NT2/D1 (cell line): ENCODE data around the gene WSCD1.

ENCODE experiments used
- DNase-seq: peaks from one replicate; pipeline ENCODE4 v3.0.0-alpha.2; 2011; ENCODE audit warnings: low read depth, low spot score
- H3K27me3 ChIP-seq: 2 replicates; pipeline ENCODE4 v1.6.0; 2011; ENCODE audit warnings: mild to moderate bottlenecking; ENCODE audit not compliant: insufficient read length, insufficient read depth
- H3K36me3 ChIP-seq: 2 replicates; pipeline ENCODE4 v1.6.1; 2011; ENCODE audit warnings: mild to moderate bottlenecking, low read length, mixed read lengths; ENCODE audit not compliant: insufficient read depth, insufficient read length
- H3K4me1 ChIP-seq: 2 replicates; pipeline ENCODE4 v1.5.1; 2011; ENCODE audit not compliant: insufficient read depth, insufficient read length
- H3K4me3 ChIP-seq: 2 replicates; pipeline ENCODE4 v1.5.1; 2011; ENCODE audit warnings: low read depth; ENCODE audit not compliant: insufficient read length
- H3K9ac ChIP-seq: 2 replicates; pipeline ENCODE4 v1.6.0; 2011; ENCODE audit warnings: low read depth; ENCODE audit not compliant: insufficient read length
- H3K9me3 ChIP-seq: 2 replicates; pipeline ENCODE4 v1.5.1; 2011; ENCODE audit warnings: mild to moderate bottlenecking, low read length; ENCODE audit not compliant: insufficient read depth
- SUZ12 ChIP-seq: IDR thresholded peaks from 2 replicates; pipeline ENCODE4 v1.6.1; 2011; ENCODE audit not compliant: insufficient read length, insufficient read depth; ENCODE audit errors: extremely low read depth
- YY1 ChIP-seq: IDR thresholded peaks from 2 replicates; pipeline ENCODE4 v1.6.1; 2011; ENCODE audit not compliant: insufficient read length, insufficient read depth
- ZNF274 ChIP-seq: IDR thresholded peaks from 2 replicates; pipeline ENCODE4 v1.6.1; 2011; ENCODE audit warnings: mild to moderate bottlenecking, low read depth, low read length

The WSCD1 gene

GRCh38 chr17:6102615-6103014, 32.4 kb downstream of the WSCD1 start:
- DNase-seq: no peak
- no peaks in the 10 kb centered on the region for H3K36me3 ChIP-seq
- no peaks in the 10 kb centered on the region for H3K27me3 ChIP-seq

GRCh38 chr17:6104956-6105648, 34.9 kb downstream of the WSCD1 start:
- Histone ChIP-seq H3K4me3 (no peak overlapping the region), H3K4me1 (peaks cover 6% of the 10 kb centered on the region), H3K27me3 (no peaks in the 10 kb centered on the region), H3K36me3 (no peaks in the 10 kb centered on the region), H3K9ac (no peak overlapping the region), H3K9me3 (no peaks in the 10 kb centered on the region)
- DNase-seq: no peak
- TF ChIP-seq ZNF274 (no peak), YY1 (no peak), SUZ12 (no peak)

More at GRCh38 chr17:6102615-6103014, 32.4 kb downstream of the WSCD1 start:
- Histone ChIP-seq H3K9me3 (no peaks in the 10 kb centered on the region), H3K4me3 (no peak overlapping the region), H3K9ac (no peak overlapping the region), H3K4me1 (peaks cover 8% of the 10 kb centered on the region)
- no peak for TF ChIP-seq ZNF274
- TF ChIP-seq SUZ12: no peak
- no peak for TF ChIP-seq YY1

- no peak for TF ChIP-seq ZNF274
- TF ChIP-seq SUZ12: no peak
- TF ChIP-seq YY1: no peak
- Histone ChIP-seq H3K4me1 (peaks cover 6% of the 10 kb centered on the region), H3K9ac (no peak overlapping the region), H3K4me3 (no peak overlapping the region), H3K27me3 (no peaks in the 10 kb centered on the region), H3K9me3 (no peaks in the 10 kb centered on the region), H3K36me3 (no peaks in the 10 kb centered on the region)
- no peak for DNase-seq
Measured at GRCh38 chr17:6105649-6106007, 35.4 kb downstream of the WSCD1 start.

GRCh38 chr17:6106212-6106611, 36.0 kb downstream of the WSCD1 start:
- no peak for DNase-seq
- no peak overlapping the region for H3K4me3 ChIP-seq
- TF ChIP-seq ZNF274: no peak
- TF ChIP-seq YY1: no peak
- TF ChIP-seq SUZ12: no peak
- no peak overlapping the region for H3K9ac ChIP-seq
- no peaks in the 10 kb centered on the region for H3K27me3 ChIP-seq
- peaks cover under 1% of the 10 kb centered on the region for H3K4me1 ChIP-seq
- H3K9me3 ChIP-seq: no peaks in the 10 kb centered on the region
- no peaks in the 10 kb centered on the region for H3K36me3 ChIP-seq

GRCh38 chr17:6107791-6108190, 37.6 kb downstream of the WSCD1 start:
- no peaks in the 10 kb centered on the region for H3K4me1 ChIP-seq
- TF ChIP-seq ZNF274 (no peak), YY1 (no peak), SUZ12 (no peak)
- DNase-seq: no peak
- no peak overlapping the region for H3K4me3 ChIP-seq
- no peak overlapping the region for H3K9ac ChIP-seq
- H3K27me3 ChIP-seq: no peaks in the 10 kb centered on the region
- no peaks in the 10 kb centered on the region for H3K9me3 ChIP-seq
- H3K36me3 ChIP-seq: no peaks in the 10 kb centered on the region

GRCh38 chr17:6108382-6108781, 38.2 kb downstream of the WSCD1 start:
- DNase-seq: no peak
- H3K9me3 ChIP-seq: no peaks in the 10 kb centered on the region
- no peak overlapping the region for H3K4me3 ChIP-seq
- no peak overlapping the region for H3K9ac ChIP-seq
- no peaks in the 10 kb centered on the region for H3K36me3 ChIP-seq
- H3K27me3 ChIP-seq: no peaks in the 10 kb centered on the region
- TF ChIP-seq ZNF274 (no peak), YY1 (no peak), SUZ12 (no peak)
- no peaks in the 10 kb centered on the region for H3K4me1 ChIP-seq

- no peaks in the 10 kb centered on the region for H3K9me3 ChIP-seq
- no peaks in the 10 kb centered on the region for H3K27me3 ChIP-seq
- no peak for DNase-seq
- H3K4me1 ChIP-seq: no peaks in the 10 kb centered on the region
- TF ChIP-seq YY1 (no peak), ZNF274 (no peak), SUZ12 (no peak)
- no peaks in the 10 kb centered on the region for H3K36me3 ChIP-seq
- no peak overlapping the region for H3K9ac ChIP-seq
- no peak overlapping the region for H3K4me3 ChIP-seq
Measured at GRCh38 chr17:6108987-6109386, 38.8 kb downstream of the WSCD1 start.

- no peaks in the 10 kb centered on the region for H3K36me3 ChIP-seq
- DNase-seq: no peak
- no peaks in the 10 kb centered on the region for H3K4me1 ChIP-seq
- H3K4me3 ChIP-seq: no peak overlapping the region
- H3K9me3 ChIP-seq: no peaks in the 10 kb centered on the region
- H3K9ac ChIP-seq: no peak overlapping the region
- no peaks in the 10 kb centered on the region for H3K27me3 ChIP-seq
- TF ChIP-seq YY1: no peak
- TF ChIP-seq ZNF274: no peak
- no peak for TF ChIP-seq SUZ12
Measured at GRCh38 chr17:6109536-6109935, 39.4 kb downstream of the WSCD1 start.
